ENCODE results near the gene FOXO1. TPM values are rescaled to one million over a fixed set of nuclear protein-coding genes. Genes with fewer than 3 reads are reported as not detected.

The FOXO1 gene
- total RNA-seq, 4 donors from 2014 or later, result 43.6 to 75.9 (median 52.0) TPM

DNA sequence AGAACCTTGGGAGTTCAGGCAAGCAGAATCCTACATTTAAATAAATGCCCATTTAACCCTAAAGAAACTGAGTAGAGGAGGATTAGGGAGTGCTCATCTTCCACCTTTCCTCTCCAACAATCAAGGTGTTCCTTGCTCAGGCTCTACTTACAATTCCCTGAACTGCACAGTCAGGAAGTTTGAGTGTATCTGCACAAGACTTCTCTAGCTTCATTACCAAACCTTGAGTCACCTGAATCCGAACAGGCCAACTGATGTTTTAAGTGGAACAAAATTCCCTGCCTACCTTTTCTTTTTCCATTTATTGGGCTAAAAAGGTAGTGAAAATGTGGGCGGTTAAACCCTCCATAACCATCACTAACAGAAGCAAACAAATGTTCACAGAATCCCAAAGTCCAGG is 78.3 kb downstream of the FOXO1 start:
- H3K4me3 ChIP-seq (ENCODE audit: low read depth, poor library complexity, severe bottlenecking), result no peak overlapping the region
- WGBS, 2 donors, result 93 to 96% methylated on average over 2 of the region's 2 CpGs
- intact Hi-C loops (cut with DNase I; ENCODE audit: low total_unique reads), result no loop called here
- no peak for DNase-seq (ENCODE audit: low spot score in 2 of 2)
- TF ChIP-seq POLR2A (IDR thresholded peaks at IDR 0.05), result no peak
- TF ChIP-seq, protein P1, sequence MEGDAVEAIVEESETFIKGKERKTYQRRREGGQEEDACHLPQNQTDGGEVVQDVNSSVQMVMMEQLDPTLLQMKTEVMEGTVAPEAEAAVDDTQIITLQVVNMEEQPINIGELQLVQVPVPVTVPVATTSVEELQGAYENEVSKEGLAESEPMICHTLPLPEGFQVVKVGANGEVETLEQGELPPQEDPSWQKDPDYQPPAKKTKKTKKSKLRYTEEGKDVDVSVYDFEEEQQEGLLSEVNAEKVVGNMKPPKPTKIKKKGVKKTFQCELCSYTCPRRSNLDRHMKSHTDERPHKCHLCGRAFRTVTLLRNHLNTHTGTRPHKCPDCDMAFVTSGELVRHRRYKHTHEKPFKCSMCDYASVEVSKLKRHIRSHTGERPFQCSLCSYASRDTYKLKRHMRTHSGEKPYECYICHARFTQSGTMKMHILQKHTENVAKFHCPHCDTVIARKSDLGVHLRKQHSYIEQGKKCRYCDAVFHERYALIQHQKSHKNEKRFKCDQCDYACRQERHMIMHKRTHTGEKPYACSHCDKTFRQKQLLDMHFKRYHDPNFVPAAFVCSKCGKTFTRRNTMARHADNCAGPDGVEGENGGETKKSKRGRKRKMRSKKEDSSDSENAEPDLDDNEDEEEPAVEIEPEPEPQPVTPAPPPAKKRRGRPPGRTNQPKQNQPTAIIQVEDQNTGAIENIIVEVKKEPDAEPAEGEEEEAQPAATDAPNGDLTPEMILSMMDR (IDR thresholded peaks at IDR 0.05), result no peak

DNA sequence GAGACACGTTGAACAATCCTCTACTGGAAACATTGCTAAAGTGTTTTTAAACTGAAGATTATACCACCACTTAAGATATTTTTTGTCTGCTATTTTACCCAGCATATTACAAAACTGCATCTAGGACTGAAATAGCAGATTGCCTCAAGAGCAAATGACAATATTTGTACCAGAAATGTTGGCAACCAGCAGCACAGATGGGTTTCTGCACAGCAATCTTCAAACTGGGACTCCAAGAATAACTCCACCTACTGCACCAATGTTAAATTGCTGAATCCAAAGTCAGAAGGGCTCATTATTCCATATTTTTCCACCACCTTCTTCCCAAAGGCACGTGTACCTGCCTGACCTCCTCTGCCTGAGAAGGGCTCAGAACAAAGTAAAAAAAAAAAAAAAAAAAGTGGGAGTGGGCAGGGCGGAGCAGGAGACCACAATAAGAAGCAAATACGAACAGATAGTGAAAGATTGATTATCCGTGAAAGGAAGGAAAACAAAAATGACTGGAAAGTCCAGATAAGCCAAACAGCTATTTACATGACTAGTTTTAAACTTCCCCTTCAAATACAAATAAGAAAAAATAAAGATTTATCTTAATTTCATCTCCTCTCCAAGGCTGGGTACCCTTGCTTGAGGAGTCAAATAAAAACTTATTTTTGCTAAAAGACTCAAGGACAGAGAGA is 79.4 kb downstream of the FOXO1 start:
- 48 to 58% methylated on average over 5 of the region's 5 CpGs for WGBS, 2 donors
- TF ChIP-seq, protein P1 (IDR thresholded peaks at IDR 0.05), result no peak
- no peak for TF ChIP-seq POLR2A (IDR thresholded peaks at IDR 0.05)
- H3K4me3 ChIP-seq (ENCODE audit: low read depth, poor library complexity, severe bottlenecking), result no peak overlapping the region
- no peak for DNase-seq (ENCODE audit: low spot score in 2 of 2)
- intact Hi-C loops (cut with DNase I; ENCODE audit: low total_unique reads), result no loop called here

DNA sequence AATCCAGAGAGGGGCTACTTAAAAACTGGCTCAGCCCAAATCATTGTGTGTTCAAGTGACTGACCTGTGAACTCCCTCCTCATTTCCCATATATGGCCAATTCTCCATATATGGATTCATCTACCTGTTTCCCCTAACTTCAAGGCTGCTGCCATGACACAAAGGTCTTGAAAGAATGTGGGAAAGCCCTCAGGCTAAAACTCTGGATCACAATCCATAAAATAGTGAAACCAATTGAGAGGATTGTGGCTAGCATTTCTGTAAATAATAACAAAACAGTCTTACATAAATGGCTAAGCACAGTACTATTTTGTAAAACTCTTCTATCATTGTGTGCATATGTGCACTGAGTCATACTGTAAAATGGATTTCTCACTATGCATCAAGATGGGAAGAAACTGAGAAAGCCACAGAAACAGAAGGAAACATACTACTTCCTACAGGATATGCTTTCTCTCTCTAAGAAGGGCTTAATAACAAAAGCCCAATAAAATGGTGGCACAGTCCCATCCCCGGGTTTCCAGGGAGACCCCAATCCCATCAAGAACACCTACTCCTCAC is 80.5 kb downstream of the FOXO1 start:
- no peak for TF ChIP-seq POLR2A (IDR thresholded peaks at IDR 0.05)
- TF ChIP-seq, protein P1 (IDR thresholded peaks at IDR 0.05), result no peak
- intact Hi-C loops (cut with DNase I; ENCODE audit: low total_unique reads), result no loop called here
- no peak for DNase-seq (ENCODE audit: low spot score in 2 of 2)
- 58 to 61% methylated on average over 1 of the region's 1 CpG for WGBS, 2 donors
- H3K4me3 ChIP-seq (ENCODE audit: low read depth, poor library complexity, severe bottlenecking), result no peak overlapping the region

DNA sequence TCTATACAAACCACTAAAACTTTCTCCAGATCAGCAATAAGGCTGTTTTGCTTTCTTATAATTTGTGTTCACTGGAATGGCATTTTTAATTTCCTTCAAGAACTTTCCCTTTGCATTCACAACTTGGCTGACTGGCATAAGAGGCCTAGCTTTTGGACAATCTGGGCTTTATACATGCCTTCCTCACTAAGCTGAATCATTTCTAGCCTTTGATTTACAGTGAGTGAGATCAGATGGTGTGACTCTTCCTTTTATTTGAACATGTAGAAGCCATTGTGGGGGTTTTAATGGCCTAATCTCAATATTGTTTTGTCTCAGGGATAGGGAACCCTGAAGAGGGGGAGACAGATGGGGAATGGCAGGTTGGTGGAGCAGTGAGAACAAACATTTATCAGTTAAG is 82.7 kb downstream of the FOXO1 start:
- DNase-seq (ENCODE audit: low spot score in 2 of 2), result no peak
- TF ChIP-seq, protein P1 (IDR thresholded peaks at IDR 0.05), result no peak
- TF ChIP-seq POLR2A (IDR thresholded peaks at IDR 0.05), result no peak
- no peak overlapping the region for H3K4me3 ChIP-seq (ENCODE audit: low read depth, poor library complexity, severe bottlenecking)
- intact Hi-C loops (cut with DNase I; ENCODE audit: low total_unique reads), result no loop called here

DNA sequence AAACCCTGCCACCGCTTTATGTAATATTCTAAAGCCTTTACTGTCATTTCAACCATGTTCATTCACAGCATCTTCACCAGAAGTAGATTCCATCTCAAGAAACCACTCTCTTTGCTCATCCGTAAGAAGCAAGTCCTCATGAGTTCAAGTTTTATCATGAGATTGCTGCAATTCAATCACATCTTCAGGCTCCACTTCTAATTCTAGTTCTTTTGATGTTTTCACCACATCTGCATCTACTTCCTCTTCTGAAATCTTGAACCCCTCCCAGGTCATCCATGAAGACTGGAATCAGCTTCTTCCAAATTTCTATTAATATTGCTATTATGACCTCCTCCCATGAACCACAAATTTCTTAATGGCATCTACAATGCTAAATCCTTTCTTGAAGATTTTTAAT is 83.9 kb downstream of the FOXO1 start:
- TF ChIP-seq, protein P1 (IDR thresholded peaks at IDR 0.05), result no peak
- no peak for TF ChIP-seq POLR2A (IDR thresholded peaks at IDR 0.05)
- H3K4me3 ChIP-seq (ENCODE audit: low read depth, poor library complexity, severe bottlenecking), result no peak overlapping the region

DNA sequence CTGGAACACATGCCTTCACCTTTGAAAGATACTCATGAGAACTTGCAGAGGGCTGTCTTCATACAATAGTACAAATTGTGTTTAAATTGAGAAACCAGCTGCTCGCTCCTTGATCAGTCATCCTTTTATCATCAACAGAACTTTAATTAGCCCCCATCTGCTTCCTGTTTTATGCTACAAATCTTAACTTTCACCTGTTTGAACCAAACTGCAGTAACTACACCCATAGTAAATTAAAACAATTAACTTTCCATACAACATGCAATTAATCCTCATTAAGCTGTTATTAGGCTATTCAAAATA is 85.2 kb downstream of the FOXO1 start:
- WGBS, 2 donors, result 85 to 90% methylated on average over 1 of the region's 1 CpG
- intact Hi-C loops (cut with DNase I; ENCODE audit: low total_unique reads), result no loop called here
- DNase-seq (ENCODE audit: low spot score in 2 of 2), result no peak
- TF ChIP-seq POLR2A (IDR thresholded peaks at IDR 0.05), result no peak
- TF ChIP-seq, protein P1 (IDR thresholded peaks at IDR 0.05), result no peak
- no peak overlapping the region for H3K4me3 ChIP-seq (ENCODE audit: low read depth, poor library complexity, severe bottlenecking)

More for the DNA sequence above, 83.9 kb downstream of the FOXO1 start:
- no peak for DNase-seq (ENCODE audit: low spot score in 2 of 2)
- WGBS, 2 donors, result 96 to 98% methylated on average over 2 of the region's 2 CpGs
- intact Hi-C loops (cut with DNase I; ENCODE audit: low total_unique reads), result no loop called here

All from lower leg skin (tissue), 4 donors.